ENCODE results near the gene WDR74. TPM values are rescaled to one million over a fixed set of nuclear protein-coding genes. Genes with fewer than 3 reads are reported as not detected.

WDR74 gene
- total RNA-seq, 1 experiment from 2014 or later, result 115 TPM

DNA sequence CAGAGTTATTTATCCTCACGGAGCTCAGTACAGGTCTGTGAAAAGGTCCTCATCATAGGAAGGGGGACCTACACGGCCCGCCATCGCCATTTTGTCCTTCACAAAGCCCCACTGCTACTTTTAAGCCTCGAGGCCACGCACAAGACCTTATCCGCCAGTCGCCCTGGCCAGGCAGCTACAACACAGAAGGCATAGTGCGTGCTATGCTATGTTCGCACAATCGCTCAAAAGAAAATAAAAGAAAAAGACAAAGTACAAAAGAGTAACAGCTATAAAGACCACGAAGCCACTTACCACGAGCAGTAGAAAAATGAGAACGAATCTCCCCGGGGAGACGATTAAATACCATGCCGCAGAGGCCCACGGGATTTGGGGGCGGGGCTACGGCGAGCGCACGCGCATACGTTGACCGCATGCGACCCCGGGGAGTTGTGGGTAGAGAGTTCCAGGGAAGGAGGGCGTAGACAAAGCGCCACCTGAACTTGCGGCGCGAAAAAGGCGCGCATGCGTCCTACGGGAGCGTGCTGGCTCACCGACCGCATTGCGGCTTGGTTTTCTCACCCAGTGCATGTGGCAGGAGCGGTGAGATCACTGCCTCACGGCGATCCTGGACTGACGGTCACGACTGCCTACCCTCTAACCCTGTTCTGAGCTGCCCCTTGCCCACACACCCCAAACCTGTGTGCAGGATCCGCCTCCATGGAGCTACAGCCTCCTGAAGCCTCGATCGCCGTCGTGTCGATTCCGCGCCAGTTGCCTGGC lies 16.4 kb upstream of the WDR74 start:
- CTCF ChIA-PET, result interaction anchor here (0.5 to 4.2 kb wide), 15 partner anchors 8 to 743 kb away, joined by 3 to 31 read pairs (median 4); partner anchors contain the start of genes C11orf98, CSKMT, POLR2G and SLC3A2
- H3K27ac Mint-ChIP-seq (ENCODE audit: low read depth, unreplicated experiment), result peak overlapping the region; percentile 64
- no TSS peak for BruUV-seq (replicated peaks)
- peak overlapping the region; percentile 94 for H3K4me3 Mint-ChIP-seq (ENCODE audit: unreplicated experiment)
- TF ChIP-seq, protein P1, sequence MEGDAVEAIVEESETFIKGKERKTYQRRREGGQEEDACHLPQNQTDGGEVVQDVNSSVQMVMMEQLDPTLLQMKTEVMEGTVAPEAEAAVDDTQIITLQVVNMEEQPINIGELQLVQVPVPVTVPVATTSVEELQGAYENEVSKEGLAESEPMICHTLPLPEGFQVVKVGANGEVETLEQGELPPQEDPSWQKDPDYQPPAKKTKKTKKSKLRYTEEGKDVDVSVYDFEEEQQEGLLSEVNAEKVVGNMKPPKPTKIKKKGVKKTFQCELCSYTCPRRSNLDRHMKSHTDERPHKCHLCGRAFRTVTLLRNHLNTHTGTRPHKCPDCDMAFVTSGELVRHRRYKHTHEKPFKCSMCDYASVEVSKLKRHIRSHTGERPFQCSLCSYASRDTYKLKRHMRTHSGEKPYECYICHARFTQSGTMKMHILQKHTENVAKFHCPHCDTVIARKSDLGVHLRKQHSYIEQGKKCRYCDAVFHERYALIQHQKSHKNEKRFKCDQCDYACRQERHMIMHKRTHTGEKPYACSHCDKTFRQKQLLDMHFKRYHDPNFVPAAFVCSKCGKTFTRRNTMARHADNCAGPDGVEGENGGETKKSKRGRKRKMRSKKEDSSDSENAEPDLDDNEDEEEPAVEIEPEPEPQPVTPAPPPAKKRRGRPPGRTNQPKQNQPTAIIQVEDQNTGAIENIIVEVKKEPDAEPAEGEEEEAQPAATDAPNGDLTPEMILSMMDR (IDR thresholded peaks at IDR 0.05; ENCODE audit: unreplicated experiment), result no peak
- no peaks in the 10 kb centered on the region for H3K9me3 Mint-ChIP-seq (ENCODE audit: unreplicated experiment)
- peaks cover 62% of the 10 kb centered on the region for H3K36me3 Mint-ChIP-seq (ENCODE audit: insufficient read depth, unreplicated experiment)
- no peaks in the 10 kb centered on the region for H3K27me3 Mint-ChIP-seq (ENCODE audit: insufficient read depth, unreplicated experiment)
- peak; percentile 98 for DNase-seq (ENCODE audit: unreplicated experiment)
- intact Hi-C loops (cut with micrococcal nuclease), result loop anchor here (1.0 to 2.0 kb wide), 2 partner anchors 14 to 25 kb away; partner anchors contain the start of gene SLC3A2
- POLR2A ChIA-PET, result interaction anchor here (0.6 to 9.9 kb wide), 48 partner anchors 8 to 1937 kb away, joined by 3 to 344 read pairs (median 7); partner anchors contain the start of genes AHNAK, C11orf98, CSKMT and EEF1G
- H3K4me1 Mint-ChIP-seq (ENCODE audit: insufficient read depth, unreplicated experiment), result peaks cover 35% of the 10 kb centered on the region

DNA sequence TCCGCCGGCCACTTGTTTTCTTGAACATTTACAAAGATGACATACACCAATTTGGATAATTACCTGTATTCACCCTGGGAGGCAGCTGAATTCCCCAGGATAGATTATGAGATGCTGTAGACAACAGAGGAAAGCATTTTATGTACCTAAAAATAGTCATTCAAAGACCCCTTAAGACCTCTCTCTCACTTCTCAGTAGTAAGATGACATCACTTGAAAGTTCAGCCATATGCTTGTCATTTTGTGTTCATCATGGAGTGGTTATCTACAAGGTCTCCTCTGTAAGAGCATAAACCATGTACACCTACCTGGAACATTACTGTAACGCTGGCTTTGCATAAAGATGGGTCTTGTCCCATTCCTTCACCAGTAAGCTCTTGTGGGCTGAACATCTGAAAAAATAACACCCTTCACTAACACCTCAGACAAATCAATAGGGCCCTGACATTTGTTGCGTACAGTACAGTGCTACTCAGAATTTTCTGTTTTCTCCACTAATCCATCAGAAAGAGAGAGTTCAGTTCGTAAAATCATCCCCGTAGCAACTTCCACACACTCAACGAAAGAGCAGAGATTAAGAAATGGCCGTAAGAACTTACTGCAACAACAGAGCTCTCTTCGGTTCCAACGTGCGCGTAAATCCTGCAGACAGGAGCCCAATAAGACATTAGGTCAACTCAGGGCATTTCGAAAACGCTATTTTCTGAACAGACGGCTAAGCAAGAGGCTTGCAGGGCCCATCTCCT lies 15.6 kb upstream of the WDR74 start:
- TF ChIP-seq, protein P1 (IDR thresholded peaks at IDR 0.05; ENCODE audit: unreplicated experiment), result no peak
- Mint-ChIP-seq H3K27ac (ENCODE audit: low read depth, unreplicated experiment) (peak overlapping the region; percentile 64), H3K4me3 (ENCODE audit: unreplicated experiment) (peak overlapping the region; percentile 94), H3K4me1 (ENCODE audit: insufficient read depth, unreplicated experiment) (peaks cover 34% of the 10 kb centered on the region), H3K27me3 (ENCODE audit: insufficient read depth, unreplicated experiment) (no peaks in the 10 kb centered on the region), H3K36me3 (ENCODE audit: insufficient read depth, unreplicated experiment) (peaks cover 65% of the 10 kb centered on the region), H3K9me3 (ENCODE audit: unreplicated experiment) (no peaks in the 10 kb centered on the region)
- ChIA-PET POLR2A (interaction anchor here (0.5 to 9.9 kb wide), 42 partner anchors 7 to 1936 kb away, joined by 3 to 344 read pairs (median 8); partner anchors contain the start of genes AHNAK, C11orf98, CSKMT and EEF1G), CTCF (interaction anchor here (0.5 to 4.2 kb wide), 10 partner anchors 8 to 742 kb away, joined by 3 to 31 read pairs (median 4); partner anchors contain the start of genes C11orf98, CSKMT and SLC3A2)
- TSS peak; percentile 60 for BruUV-seq (replicated peaks)
- intact Hi-C loops (cut with micrococcal nuclease), result no loop called here
- no peak for DNase-seq (ENCODE audit: unreplicated experiment)

DNA sequence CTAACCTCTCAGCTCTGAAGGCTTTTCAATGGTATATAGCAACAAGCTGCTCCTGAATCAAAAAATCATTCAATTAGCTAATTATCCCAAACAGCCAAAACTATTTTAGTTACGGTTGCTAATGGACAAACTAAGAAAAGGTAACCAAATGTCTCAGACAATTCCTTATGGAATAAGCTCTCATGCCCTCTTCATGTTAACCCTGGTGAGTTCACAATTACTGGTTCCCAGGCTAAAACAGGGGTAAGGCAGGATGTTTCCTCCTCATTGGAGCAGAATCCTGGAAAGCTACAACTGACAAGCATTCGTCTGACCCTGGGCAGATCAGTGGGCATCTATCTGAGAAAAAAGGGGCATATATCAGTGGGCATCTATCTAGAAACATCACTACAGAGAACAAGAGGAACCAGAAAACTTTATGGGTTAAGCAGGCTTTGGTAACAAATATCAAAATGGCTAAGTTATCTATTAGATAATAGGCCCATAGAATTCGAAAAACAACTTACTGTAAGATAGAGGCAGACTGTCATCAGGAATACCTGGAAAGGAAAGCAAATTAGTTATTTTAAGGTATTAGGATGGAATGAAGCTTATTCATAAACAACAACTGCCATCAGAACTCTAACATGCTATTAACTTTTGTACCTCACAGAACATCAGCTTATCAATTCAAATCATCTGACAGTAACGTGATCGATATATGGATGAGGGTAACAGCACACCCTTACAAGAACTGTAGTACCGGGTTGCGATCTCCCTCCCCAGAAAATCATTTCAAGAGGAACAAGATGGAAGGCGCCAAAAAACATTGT lies 14.8 kb upstream of the WDR74 start:
- H3K9me3 Mint-ChIP-seq (ENCODE audit: unreplicated experiment), result no peaks in the 10 kb centered on the region
- TF ChIP-seq, protein P1 (IDR thresholded peaks at IDR 0.05; ENCODE audit: unreplicated experiment), result no peak
- H3K4me1 Mint-ChIP-seq (ENCODE audit: insufficient read depth, unreplicated experiment), result peaks cover 30% of the 10 kb centered on the region
- peak overlapping the region; percentile 94 for H3K4me3 Mint-ChIP-seq (ENCODE audit: unreplicated experiment)
- BruUV-seq (replicated peaks), result no TSS peak
- POLR2A ChIA-PET, result interaction anchor here (0.6 to 9.9 kb wide), 26 partner anchors 10 to 1326 kb away, joined by 3 to 344 read pairs (median 12); partner anchors contain the start of genes B3GAT3, C11orf98, CSKMT and HNRNPUL2
- CTCF ChIA-PET, result interaction anchor here (0.8 to 4.2 kb wide), 6 partner anchors 8 to 67 kb away, joined by 4 to 31 read pairs (median 6); partner anchors contain the start of gene SLC3A2
- H3K36me3 Mint-ChIP-seq (ENCODE audit: insufficient read depth, unreplicated experiment), result peaks cover 60% of the 10 kb centered on the region
- H3K27ac Mint-ChIP-seq (ENCODE audit: low read depth, unreplicated experiment), result peak overlapping the region; percentile 64
- intact Hi-C loops (cut with micrococcal nuclease), result no loop called here
- no peaks in the 10 kb centered on the region for H3K27me3 Mint-ChIP-seq (ENCODE audit: insufficient read depth, unreplicated experiment)
- no peak for DNase-seq (ENCODE audit: unreplicated experiment)

Measured in MCF 10A (cell line).